PC-9 (cell line): ENCODE results near the gene PCDHA12. TPM values are rescaled to one million over a fixed set of nuclear protein-coding genes. Genes with fewer than 3 reads are reported as not detected.
"Not testable (repeated sequence)": the region's sequence is repeated elsewhere in the genome, so short reads cannot be mapped to it uniquely, and the experiment has no call there.

Experiments
- BruUV-seq: library from RNA; stranded (reverse); fragments of 400-500 nt; replicated peaks from 2 replicates; lab custom pipeline; 2021; lab: Mats Ljungman, UMichigan
- CTCF ChIA-PET: fragments of 300-600 bp; sonication (Branson Sonifier 250); formaldehyde crosslinking; loops from one replicate; lab custom pipeline; 2022; ENCODE audit warnings: antibody characterized with exemption; lab: Charles Lee
- POLR2A ChIA-PET: fragments of 300-600 bp; sonication (Branson Sonifier 250); formaldehyde crosslinking; loops from one replicate; lab custom pipeline; 2022; ENCODE audit warnings: antibody characterized with exemption; ENCODE audit not compliant: unreplicated experiment; lab: Charles Lee
- DNase-seq, 2 experiments: peaks; one replicate each; pipeline versions ENCODE4 v3.0.0 to v3.0.0-alpha.2; 2015 to 2022; ENCODE audit warnings: mixed read lengths in 1 of 2
- H2AFZ ChIP-seq: fragments of 200-600 bp; sonication (generic); 2 replicates; pipeline ENCODE4 v1.8.1; 2017; ENCODE audit warnings: antibody characterized with exemption
- H3F3A ChIP-seq: fragments of 200-600 bp; sonication (generic); 2 replicates; pipeline ENCODE4 v1.8.1; 2017; ENCODE audit warnings: antibody characterized with exemption, mild to moderate bottlenecking, low read depth; ENCODE audit not compliant: insufficient read depth
- H3K27ac ChIP-seq: fragments of 200-600 bp; sonication (generic); 2 replicates; pipeline ENCODE4 v1.6.1; 2016; ENCODE audit warnings: mixed run types
- H3K27me3 ChIP-seq: fragments of 200-600 bp; sonication (generic); 2 replicates; pipeline ENCODE4 v1.6.1; 2016; ENCODE audit warnings: low read depth, mixed run types; ENCODE audit not compliant: insufficient read depth
- H3K36me3 ChIP-seq: fragments of 200-600 bp; sonication (generic); 2 replicates; pipeline ENCODE4 v1.6.1; 2016; ENCODE audit warnings: low read depth, mixed run types
- H3K4me1 ChIP-seq: fragments of 200-600 bp; sonication (generic); replicated peaks from 2 replicates; pipeline ENCODE4 v1.6.1; 2016; ENCODE audit warnings: mixed run types; ENCODE audit not compliant: insufficient read depth
- H3K4me2 ChIP-seq: fragments of 200-600 bp; sonication (generic); 2 replicates; pipeline ENCODE4 v1.6.1; 2017; ENCODE audit warnings: mixed run types
- H3K4me3 ChIP-seq: fragments of 200-600 bp; sonication (generic); 2 replicates; pipeline ENCODE4 v1.6.1; 2016; ENCODE audit warnings: mixed run types
- H3K79me2 ChIP-seq: fragments of 200-600 bp; sonication (generic); 2 replicates; pipeline ENCODE4 v1.6.1; 2017; ENCODE audit warnings: low read depth, mixed run types
- H3K9me2 ChIP-seq: fragments of 200-600 bp; sonication (generic); 2 replicates; pipeline ENCODE4 v1.8.1; 2017; ENCODE audit warnings: mild to moderate bottlenecking; ENCODE audit not compliant: insufficient read depth
- H3K9me3 ChIP-seq: fragments of 200-600 bp; sonication (generic); 2 replicates; pipeline ENCODE4 v1.8.1; 2016; ENCODE audit warnings: low read depth; ENCODE audit not compliant: insufficient read depth
- H4K20me1 ChIP-seq: fragments of 200-600 bp; sonication (generic); 2 replicates; pipeline ENCODE4 v1.8.1; 2017; ENCODE audit not compliant: insufficient read depth
- CTCF ChIP-seq: fragments of 200-600 bp; sonication (generic); conservative IDR thresholded peaks from 2 replicates; pipeline ENCODE4 v1.6.1; 2017; ENCODE audit warnings: mixed run types, antibody characterized with exemption, mild to moderate bottlenecking, moderate library complexity
- EZH2 ChIP-seq: fragments of 200-600 bp; sonication (generic); IDR thresholded peaks from 2 replicates; pipeline ENCODE4 v1.8.0; 2017; ENCODE audit warnings: antibody characterized with exemption, low read depth
- intact Hi-C: fragments of 100-400 bp; cut with micrococcal nuclease; formaldehyde crosslinking; loops from one replicate; pipeline ENCODE4 v1.10.0; 2022; ENCODE audit not compliant: unreplicated experiment
- total RNA-seq: library from RNA; stranded (reverse); gene quantifications from 2 replicates; pipeline ENCODE4 v1.2.3, GENCODE V29; 2021

Gene PCDHA12
- total RNA-seq, 1 experiment from 2014 or later = not detected

DNA sequence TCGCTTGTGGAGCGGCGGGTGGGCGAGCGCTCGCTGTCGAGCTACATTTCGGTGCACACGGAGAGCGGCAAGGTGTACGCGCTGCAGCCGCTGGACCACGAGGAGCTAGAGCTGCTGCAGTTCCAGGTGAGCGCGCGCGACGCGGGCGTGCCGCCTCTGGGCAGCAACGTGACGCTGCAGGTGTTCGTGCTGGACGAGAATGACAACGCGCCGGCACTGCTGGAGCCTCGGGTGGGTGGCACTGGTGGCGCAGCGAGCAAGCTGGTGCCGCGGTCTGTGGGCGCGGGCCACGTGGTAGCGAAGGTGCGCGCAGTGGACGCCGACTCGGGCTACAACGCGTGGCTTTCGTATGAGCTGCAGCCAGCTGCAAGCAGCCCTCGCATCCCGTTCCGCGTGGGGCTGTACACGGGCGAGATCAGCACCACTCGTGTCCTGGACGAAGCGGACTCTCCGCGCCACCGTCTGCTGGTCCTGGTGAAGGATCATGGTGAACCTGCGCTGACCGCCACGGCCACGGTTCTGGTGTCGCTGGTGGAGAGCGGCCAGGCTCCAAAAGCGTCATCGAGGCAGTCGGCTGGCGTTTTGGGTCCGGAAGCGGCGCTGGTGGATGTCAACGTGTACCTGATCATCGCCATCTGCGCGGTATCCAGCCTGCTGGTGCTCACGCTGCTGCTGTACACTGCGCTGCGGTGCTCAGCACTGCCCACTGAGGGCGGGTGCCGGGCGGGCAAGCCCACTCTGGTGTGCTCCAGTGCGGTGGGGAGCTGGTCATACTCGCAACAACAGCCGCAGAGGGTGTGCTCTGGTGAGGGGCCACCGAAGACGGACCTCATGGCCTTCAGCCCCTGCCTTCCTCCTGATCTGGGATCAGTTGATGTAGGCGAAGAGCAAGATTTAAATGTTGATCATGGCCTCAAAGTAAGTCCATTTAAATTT lies 32.0 kb upstream of the PCDHA12 start:
- Histone ChIP-seq H3K4me3 (no peak overlapping the region), H3K79me2 (no peaks in the 10 kb centered on the region), H3K27ac (no peak overlapping the region), H3K27me3 (no peaks in the 10 kb centered on the region), H3K36me3 (no peaks in the 10 kb centered on the region), H2AFZ (no peak overlapping the region), H3K4me1 (no peaks in the 10 kb centered on the region), H3K9me3 (no peaks in the 10 kb centered on the region; the same call in 1 of the 2 replicates), H3K4me2 (no peak overlapping the region), H4K20me1 (no peaks in the 10 kb centered on the region), H3F3A (no peaks in the 10 kb centered on the region), H3K9me2 (no peaks in the 10 kb centered on the region)
- ChIA-PET POLR2A (no interaction called here), CTCF (no interaction called here)
- BruUV-seq = no TSS peak
- intact Hi-C loops = no loop called here
- no peak for DNase-seq
- no peak for TF ChIP-seq CTCF
- no peak for TF ChIP-seq EZH2

DNA sequence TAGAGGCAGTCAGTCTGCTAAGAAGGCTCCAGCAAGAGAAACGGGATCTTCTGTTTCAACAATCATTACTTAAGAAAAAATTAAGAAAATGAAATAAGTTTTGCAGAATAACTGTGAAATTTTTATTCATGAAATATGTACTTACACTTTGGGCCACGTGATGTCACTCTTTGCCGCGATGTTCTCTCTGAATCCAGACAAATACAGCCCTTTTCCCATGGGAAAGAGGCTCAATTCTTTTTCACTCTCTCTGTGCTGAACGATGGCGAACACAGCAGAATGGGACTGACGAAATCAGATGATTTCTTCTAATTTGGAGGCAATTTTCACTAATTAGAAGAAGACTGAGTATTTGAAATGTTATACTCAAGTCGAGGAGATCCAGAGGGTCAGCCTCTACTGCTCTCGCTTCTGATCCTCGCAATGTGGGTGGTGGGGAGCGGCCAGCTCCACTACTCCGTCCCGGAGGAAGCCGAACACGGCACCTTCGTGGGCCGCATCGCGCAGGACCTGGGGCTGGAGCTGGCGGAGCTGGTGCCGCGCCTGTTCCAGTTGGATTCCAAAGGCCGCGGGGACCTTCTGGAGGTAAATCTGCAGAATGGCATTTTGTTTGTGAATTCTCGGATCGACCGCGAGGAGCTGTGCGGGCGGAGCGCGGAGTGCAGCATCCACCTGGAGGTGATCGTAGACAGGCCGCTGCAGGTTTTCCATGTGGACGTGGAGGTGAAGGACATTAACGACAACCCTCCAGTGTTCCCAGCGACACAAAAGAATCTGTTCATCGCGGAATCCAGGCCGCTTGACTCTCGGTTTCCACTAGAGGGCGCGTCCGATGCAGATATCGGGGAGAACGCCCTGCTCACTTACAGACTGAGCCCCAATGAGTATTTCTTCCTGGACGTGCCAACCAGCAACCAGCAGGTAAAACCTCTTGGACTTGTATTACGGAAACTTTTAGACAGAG lies 26.7 kb upstream of the PCDHA12 start, which contains the start of gene PCDHA9:
PCDHA9 (plus strand) TSS at position 244 of the 964 bp plus-strand sequence; CDS start at position 358, 114 bp downstream.
- H4K20me1 ChIP-seq, H2AFZ ChIP-seq, H3K27ac ChIP-seq, POLR2A ChIA-PET, H3K79me2 ChIP-seq, H3K4me1 ChIP-seq, H3K9me2 ChIP-seq, BruUV-seq, H3K36me3 ChIP-seq, H3K4me3 ChIP-seq, intact Hi-C loops, H3F3A ChIP-seq, H3K27me3 ChIP-seq, DNase-seq, H3K9me3 ChIP-seq, H3K4me2 ChIP-seq: not testable (repeated sequence)
- CTCF ChIA-PET = interaction anchor here (0.5 kb wide), 1 partner anchor 490 kb away, joined by 7 read pairs; no protein-coding TSS in a partner anchor

GRCh38 chr5:140849831-140850634 lies 25.1 kb upstream of the PCDHA12 start:
- intact Hi-C loops, BruUV-seq, H3K36me3 ChIP-seq, H3K9me2 ChIP-seq, DNase-seq, H2AFZ ChIP-seq, H3F3A ChIP-seq, H3K27ac ChIP-seq, H3K79me2 ChIP-seq, H3K27me3 ChIP-seq, H3K4me3 ChIP-seq, H4K20me1 ChIP-seq, POLR2A ChIA-PET, H3K4me2 ChIP-seq, H3K9me3 ChIP-seq, H3K4me1 ChIP-seq: not testable (repeated sequence)
- CTCF ChIA-PET = interaction anchor here (0.6 kb wide), 1 partner anchor 1650 kb away, joined by 4 read pairs; no protein-coding TSS in a partner anchor
